GM06990 (cell line): ENCODE data around the gene OCA2.

ENCODE experiments used
- DNase-seq: peaks from one replicate; pipeline ENCODE4 v3.0.0-alpha.2; 2011; ENCODE audit not compliant: insufficient read length; ENCODE audit errors: extremely low read depth
- H3K27me3 ChIP-seq: replicated peaks from 2 replicates; pipeline ENCODE4 v1.6.0; 2011; ENCODE audit warnings: low read length; ENCODE audit not compliant: control insufficient read depth, insufficient read depth
- H3K36me3 ChIP-seq: 2 replicates; pipeline ENCODE4 v1.5.1; 2011; ENCODE audit warnings: low read length; ENCODE audit not compliant: control insufficient read depth, insufficient read depth
- H3K4me3 ChIP-seq: replicated peaks from 2 replicates; pipeline ENCODE4 v1.5.1; 2011; ENCODE audit warnings: low read depth, mild to moderate bottlenecking, control low read depth, low read length
- TF ChIP-seq, protein P1 (sequence below): IDR thresholded peaks from 2 replicates; pipeline ENCODE4 v1.5.1; 2011; ENCODE audit warnings: low read length, control low read depth, mild to moderate bottlenecking, inconsistent platforms; ENCODE audit not compliant: insufficient read depth, poor library complexity, severe bottlenecking

OCA2 gene

DNA sequence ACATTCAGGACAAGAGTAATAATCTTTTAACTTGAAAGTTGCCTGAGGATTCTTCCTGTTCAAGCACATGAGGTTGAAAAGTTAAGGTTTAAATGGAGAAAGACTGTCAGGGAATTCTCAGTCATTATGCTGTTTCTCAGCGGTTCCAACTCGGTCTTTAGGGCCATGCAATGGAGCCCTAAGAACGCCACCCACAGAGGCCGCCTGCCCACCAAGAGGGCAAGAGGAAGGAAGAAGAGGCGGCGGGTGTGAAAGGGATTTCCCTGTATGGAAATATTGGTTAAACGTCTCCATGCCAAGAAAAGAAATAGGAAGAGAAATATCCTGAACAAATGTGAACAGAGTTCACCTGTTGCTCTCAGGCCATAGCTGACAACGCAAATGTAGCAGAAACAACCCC lies 234.4 kb downstream of the OCA2 start:
- DNase-seq, result no peak
- no peaks in the 10 kb centered on the region for H3K36me3 ChIP-seq
- TF ChIP-seq, protein P1, sequence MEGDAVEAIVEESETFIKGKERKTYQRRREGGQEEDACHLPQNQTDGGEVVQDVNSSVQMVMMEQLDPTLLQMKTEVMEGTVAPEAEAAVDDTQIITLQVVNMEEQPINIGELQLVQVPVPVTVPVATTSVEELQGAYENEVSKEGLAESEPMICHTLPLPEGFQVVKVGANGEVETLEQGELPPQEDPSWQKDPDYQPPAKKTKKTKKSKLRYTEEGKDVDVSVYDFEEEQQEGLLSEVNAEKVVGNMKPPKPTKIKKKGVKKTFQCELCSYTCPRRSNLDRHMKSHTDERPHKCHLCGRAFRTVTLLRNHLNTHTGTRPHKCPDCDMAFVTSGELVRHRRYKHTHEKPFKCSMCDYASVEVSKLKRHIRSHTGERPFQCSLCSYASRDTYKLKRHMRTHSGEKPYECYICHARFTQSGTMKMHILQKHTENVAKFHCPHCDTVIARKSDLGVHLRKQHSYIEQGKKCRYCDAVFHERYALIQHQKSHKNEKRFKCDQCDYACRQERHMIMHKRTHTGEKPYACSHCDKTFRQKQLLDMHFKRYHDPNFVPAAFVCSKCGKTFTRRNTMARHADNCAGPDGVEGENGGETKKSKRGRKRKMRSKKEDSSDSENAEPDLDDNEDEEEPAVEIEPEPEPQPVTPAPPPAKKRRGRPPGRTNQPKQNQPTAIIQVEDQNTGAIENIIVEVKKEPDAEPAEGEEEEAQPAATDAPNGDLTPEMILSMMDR, result no peak
- H3K4me3 ChIP-seq, result no peak overlapping the region
- no peaks in the 10 kb centered on the region for H3K27me3 ChIP-seq

DNA sequence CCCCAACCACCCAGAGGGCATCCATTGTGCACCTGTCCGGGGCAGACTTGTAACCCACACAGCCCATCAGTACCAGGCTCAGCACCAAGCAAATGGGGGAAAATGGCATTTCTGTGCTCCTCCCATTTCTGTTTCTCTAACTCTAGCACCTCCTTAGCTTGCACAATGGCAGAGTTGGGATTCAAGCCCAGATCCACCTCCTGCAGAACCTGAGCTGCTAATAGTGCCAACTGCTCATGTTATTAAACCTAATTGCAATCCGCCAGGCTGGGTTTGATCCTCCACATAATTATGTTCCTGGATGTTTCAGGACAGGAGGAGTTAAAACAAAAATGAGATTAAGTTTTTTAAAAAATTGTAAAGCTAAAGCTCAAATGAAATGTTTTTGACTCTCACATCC lies 235.0 kb downstream of the OCA2 start:
- Histone ChIP-seq H3K4me3 (no peak overlapping the region), H3K36me3 (no peaks in the 10 kb centered on the region), H3K27me3 (no peaks in the 10 kb centered on the region)
- TF ChIP-seq, protein P1, result no peak
- no peak for DNase-seq

DNA sequence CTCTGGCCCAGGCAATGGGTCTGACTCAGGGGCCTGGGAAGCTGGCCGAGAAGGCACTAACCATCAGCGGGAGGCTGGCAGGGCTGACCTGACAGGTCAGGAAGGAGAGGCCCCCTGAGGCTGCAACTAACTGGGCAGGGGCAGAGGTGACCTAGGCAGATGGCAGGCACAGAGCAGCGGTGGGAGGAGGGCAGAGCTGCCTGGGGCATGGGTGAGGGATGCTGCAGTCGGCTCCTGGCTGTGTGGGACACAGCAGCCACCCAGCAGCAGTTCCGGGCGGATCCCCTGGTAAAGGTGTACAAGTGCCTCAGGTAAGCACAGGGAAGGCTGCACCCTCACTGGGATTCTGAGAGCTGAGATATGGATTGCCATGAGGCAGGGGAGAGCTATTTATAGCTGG lies 236.1 kb downstream of the OCA2 start:
- Histone ChIP-seq H3K4me3 (no peak overlapping the region), H3K36me3 (no peaks in the 10 kb centered on the region), H3K27me3 (no peaks in the 10 kb centered on the region)
- TF ChIP-seq, protein P1, result no peak
- no peak for DNase-seq

DNA sequence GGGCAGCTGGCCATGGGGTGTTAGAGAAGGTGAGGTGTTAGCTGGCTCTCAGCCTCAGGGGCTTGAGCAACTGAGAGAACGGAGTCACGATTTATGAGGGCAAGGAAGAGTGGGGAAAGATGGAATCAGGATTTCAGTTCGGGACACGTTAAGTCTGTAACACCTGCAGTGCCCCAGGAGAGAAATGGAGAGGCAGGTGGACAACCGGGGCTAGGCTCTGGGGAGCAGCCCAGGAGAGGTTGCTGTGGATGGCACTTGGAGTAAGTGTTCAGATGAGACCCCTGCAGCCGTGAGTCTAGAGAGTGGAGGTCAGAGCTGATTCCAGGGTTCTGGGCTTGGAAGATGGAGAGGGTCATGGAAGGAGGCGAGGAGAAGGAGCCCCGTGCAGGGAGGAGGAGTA lies 237.9 kb downstream of the OCA2 start:
- Histone ChIP-seq H3K27me3 (no peaks in the 10 kb centered on the region), H3K36me3 (no peaks in the 10 kb centered on the region), H3K4me3 (no peak overlapping the region)
- TF ChIP-seq, protein P1, result no peak
- DNase-seq, result no peak

DNA sequence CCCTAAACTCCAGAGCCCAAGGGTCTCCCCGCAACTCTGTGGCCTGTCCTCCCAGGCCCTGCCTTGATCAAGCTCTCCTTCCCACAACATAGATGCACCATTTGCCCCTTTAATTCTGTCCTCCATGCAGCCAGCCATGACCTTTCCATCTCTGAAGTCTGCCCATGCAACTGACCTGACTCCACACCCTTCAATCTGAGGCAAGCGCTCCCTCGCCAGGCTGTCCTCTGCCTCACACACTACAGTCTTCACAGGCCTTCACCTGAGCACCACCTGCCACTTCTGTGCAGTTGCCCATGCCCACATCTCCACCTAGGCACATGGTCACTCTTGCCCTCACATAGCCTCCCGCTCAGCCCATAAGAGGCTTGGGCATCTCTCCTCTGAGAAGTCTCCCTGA lies 244.0 kb downstream of the OCA2 start:
- no peak overlapping the region for H3K4me3 ChIP-seq
- DNase-seq, result no peak
- H3K36me3 ChIP-seq, result no peaks in the 10 kb centered on the region
- TF ChIP-seq, protein P1, result no peak
- H3K27me3 ChIP-seq, result no peaks in the 10 kb centered on the region

DNA sequence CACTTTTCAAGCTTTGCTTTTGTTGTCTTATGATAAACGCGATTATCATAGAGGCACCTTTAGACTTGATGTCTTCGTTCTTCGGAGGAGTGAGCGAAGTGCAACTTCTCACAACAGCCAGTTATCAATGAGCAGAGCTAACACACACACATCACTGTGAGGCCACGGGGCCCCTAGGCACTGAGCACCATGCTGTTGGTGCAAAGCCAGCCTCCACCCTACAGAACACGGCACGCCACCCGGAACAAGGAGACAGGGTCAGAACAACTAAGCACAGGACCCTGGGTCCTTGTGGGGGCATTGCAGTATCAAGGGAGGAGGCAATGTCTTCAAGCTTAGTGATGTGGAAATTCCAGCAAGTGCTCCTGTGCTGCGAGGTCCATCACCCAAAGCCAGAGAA lies 244.5 kb downstream of the OCA2 start:
- no peak for DNase-seq
- no peaks in the 10 kb centered on the region for H3K27me3 ChIP-seq
- no peak overlapping the region for H3K4me3 ChIP-seq
- TF ChIP-seq, protein P1, result no peak
- H3K36me3 ChIP-seq, result no peaks in the 10 kb centered on the region
